ENCODE results near the gene DEFB114. TPM values are rescaled to one million over a fixed set of nuclear protein-coding genes. Genes with fewer than 3 reads are reported as not detected.

DEFB114 gene
- polyA plus RNA-seq, 2 of the 4 experiments (the other 2 are of a cell fraction): not detected

- ChIA-PET CTCF (no interaction called here), POLR2A (no interaction called here)
- H3K27ac ChIP-seq: no peak overlapping the region
- H3K4me2 ChIP-seq: no peak overlapping the region
- no peaks in the 10 kb centered on the region for H3K9me3 ChIP-seq
- no peaks in the 10 kb centered on the region for H3K4me1 ChIP-seq
- WGBS (ENCODE audit: missing lambda C conversion rate): 0% methylated on average over 1 of the region's 1 CpG
- FAIRE-seq: no peak
- DNase-seq (ENCODE audit: low read depth in 1 of 2, low spot score in 1 of 2): no peak
- ATAC-seq: no peak
- no peak overlapping the region for H3K4me3 ChIP-seq
- TF ChIP-seq ZNF302 (CRISPR knock-in tag; IDR thresholded peaks at IDR 0.05) (no peak), HOXB13 (CRISPR knock-in tag; IDR thresholded peaks at IDR 0.05; ENCODE audit: low read depth) (no peak), POLR2A (IDR thresholded peaks at IDR 0.05; ENCODE audit: low read length) (no peak), SMC3 (IDR thresholded peaks at IDR 0.05) (no peak)
Measured at GRCh38 chr6:49986551-49986950, 22.6 kb upstream of the DEFB114 start.

- TF ChIP-seq JUNB (IDR thresholded peaks at IDR 0.05): no peak
- TF ChIP-seq, protein P1, sequence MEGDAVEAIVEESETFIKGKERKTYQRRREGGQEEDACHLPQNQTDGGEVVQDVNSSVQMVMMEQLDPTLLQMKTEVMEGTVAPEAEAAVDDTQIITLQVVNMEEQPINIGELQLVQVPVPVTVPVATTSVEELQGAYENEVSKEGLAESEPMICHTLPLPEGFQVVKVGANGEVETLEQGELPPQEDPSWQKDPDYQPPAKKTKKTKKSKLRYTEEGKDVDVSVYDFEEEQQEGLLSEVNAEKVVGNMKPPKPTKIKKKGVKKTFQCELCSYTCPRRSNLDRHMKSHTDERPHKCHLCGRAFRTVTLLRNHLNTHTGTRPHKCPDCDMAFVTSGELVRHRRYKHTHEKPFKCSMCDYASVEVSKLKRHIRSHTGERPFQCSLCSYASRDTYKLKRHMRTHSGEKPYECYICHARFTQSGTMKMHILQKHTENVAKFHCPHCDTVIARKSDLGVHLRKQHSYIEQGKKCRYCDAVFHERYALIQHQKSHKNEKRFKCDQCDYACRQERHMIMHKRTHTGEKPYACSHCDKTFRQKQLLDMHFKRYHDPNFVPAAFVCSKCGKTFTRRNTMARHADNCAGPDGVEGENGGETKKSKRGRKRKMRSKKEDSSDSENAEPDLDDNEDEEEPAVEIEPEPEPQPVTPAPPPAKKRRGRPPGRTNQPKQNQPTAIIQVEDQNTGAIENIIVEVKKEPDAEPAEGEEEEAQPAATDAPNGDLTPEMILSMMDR (IDR thresholded peaks at IDR 0.05): no peak
- TF ChIP-seq CHD2 (IDR thresholded peaks at IDR 0.05; ENCODE audit: low read length, partially characterized antibody): no peak
- no peak for TF ChIP-seq USF2 (IDR thresholded peaks at IDR 0.05)
- no peak for TF ChIP-seq RFX5 (IDR thresholded peaks at IDR 0.05)
- no peak for TF ChIP-seq PHF8 (IDR thresholded peaks at IDR 0.05; ENCODE audit: borderline replicate concordance, low read depth)
- TF ChIP-seq ELK1 (IDR thresholded peaks at IDR 0.05; ENCODE audit: low read depth, low read length): no peak
- TF ChIP-seq HEYL (CRISPR knock-in tag; IDR thresholded peaks at IDR 0.05): no peak
- TF ChIP-seq, protein P2, sequence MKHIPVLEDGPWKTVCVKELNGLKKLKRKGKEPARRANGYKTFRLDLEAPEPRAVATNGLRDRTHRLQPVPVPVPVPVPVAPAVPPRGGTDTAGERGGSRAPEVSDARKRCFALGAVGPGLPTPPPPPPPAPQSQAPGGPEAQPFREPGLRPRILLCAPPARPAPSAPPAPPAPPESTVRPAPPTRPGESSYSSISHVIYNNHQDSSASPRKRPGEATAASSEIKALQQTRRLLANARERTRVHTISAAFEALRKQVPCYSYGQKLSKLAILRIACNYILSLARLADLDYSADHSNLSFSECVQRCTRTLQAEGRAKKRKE (CRISPR knock-in tag; IDR thresholded peaks at IDR 0.05; ENCODE audit: low read depth): no peak
- no peak for TF ChIP-seq MAFK (IDR thresholded peaks at IDR 0.05; ENCODE audit: partially characterized antibody)
- no peak for TF ChIP-seq TP53 (CRISPR knock-in tag; IDR thresholded peaks at IDR 0.05)
- TF ChIP-seq SMC3 (IDR thresholded peaks at IDR 0.05): no peak
- TF ChIP-seq SREBF2 (IDR thresholded peaks at IDR 0.05): no peak
- TF ChIP-seq POLR2A (IDR thresholded peaks at IDR 0.05; ENCODE audit: low read length): no peak
- TF ChIP-seq EHF (CRISPR knock-in tag; IDR thresholded peaks at IDR 0.05): no peak
- no peak for TF ChIP-seq RAD21 (conservative IDR thresholded peaks at IDR 0.05 in 1 of 2, IDR thresholded peaks at IDR 0.05 in 1 of 2)
- TF ChIP-seq, protein P3, sequence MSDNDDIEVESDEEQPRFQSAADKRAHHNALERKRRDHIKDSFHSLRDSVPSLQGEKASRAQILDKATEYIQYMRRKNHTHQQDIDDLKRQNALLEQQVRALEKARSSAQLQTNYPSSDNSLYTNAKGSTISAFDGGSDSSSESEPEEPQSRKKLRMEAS (IDR thresholded peaks at IDR 0.05): no peak
- TF ChIP-seq, protein P4, sequence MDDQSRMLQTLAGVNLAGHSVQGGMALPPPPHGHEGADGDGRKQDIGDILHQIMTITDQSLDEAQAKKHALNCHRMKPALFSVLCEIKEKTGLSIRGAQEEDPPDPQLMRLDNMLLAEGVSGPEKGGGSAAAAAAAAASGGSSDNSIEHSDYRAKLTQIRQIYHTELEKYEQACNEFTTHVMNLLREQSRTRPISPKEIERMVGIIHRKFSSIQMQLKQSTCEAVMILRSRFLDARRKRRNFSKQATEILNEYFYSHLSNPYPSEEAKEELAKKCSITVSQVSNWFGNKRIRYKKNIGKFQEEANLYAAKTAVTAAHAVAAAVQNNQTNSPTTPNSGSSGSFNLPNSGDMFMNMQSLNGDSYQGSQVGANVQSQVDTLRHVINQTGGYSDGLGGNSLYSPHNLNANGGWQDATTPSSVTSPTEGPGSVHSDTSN (IDR thresholded peaks at IDR 0.05): no peak
- TF ChIP-seq CEBPB (IDR thresholded peaks at IDR 0.05): no peak
- Histone ChIP-seq H3K4me1 (no peaks in the 10 kb centered on the region), H3K27ac (no peak overlapping the region), H3K4me2 (no peak overlapping the region), H3K4me3 (no peak overlapping the region), H3K9me3 (no peaks in the 10 kb centered on the region)
- ATAC-seq (no peak), FAIRE-seq (no peak), DNase-seq (ENCODE audit: low read depth in 1 of 2, low spot score in 1 of 2) (no peak)
- CTCF ChIA-PET: no interaction called here
- WGBS (ENCODE audit: missing lambda C conversion rate): 57% methylated on average over 2 of the region's 2 CpGs
- POLR2A ChIA-PET: no interaction called here
Measured at GRCh38 chr6:49982046-49982445, 18.1 kb upstream of the DEFB114 start.
